ENCODE measurements around the gene HOXD3.

DNA sequence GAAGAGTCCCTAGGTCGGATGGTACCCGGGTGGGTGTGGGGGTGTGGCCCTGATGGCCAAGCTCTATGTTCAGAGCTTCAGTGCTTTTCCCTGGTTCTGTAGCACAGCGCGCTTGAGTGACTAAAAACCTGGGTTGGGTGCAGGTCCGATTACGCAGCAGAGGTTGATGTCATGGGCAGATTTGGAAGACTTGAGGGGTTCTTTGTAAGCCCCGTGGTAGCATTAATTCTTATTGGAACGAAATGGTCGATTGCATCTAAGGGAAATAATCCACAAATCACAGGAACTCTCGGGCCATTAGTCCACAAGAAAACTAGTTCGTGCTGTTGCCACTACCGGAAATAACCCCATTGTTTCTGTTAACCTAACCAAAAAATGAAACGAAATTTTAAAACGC lies 18.6 kb upstream of the HOXD3 start:
- TF ChIP-seq, protein P1, sequence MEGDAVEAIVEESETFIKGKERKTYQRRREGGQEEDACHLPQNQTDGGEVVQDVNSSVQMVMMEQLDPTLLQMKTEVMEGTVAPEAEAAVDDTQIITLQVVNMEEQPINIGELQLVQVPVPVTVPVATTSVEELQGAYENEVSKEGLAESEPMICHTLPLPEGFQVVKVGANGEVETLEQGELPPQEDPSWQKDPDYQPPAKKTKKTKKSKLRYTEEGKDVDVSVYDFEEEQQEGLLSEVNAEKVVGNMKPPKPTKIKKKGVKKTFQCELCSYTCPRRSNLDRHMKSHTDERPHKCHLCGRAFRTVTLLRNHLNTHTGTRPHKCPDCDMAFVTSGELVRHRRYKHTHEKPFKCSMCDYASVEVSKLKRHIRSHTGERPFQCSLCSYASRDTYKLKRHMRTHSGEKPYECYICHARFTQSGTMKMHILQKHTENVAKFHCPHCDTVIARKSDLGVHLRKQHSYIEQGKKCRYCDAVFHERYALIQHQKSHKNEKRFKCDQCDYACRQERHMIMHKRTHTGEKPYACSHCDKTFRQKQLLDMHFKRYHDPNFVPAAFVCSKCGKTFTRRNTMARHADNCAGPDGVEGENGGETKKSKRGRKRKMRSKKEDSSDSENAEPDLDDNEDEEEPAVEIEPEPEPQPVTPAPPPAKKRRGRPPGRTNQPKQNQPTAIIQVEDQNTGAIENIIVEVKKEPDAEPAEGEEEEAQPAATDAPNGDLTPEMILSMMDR (IDR thresholded peaks at IDR 0.05; ENCODE audit: low read depth, low read length, poor library complexity, severe bottlenecking): no peak
- TF ChIP-seq EZH2phosphoT487 (IDR thresholded peaks at IDR 0.05; ENCODE audit: borderline replicate concordance, low read length): no peak

Data from DOHH2 (cell line).